D341Med (cell line): ENCODE results near the gene AUNIP.

Source experiments
- DNase-seq: peaks from one replicate; pipeline ENCODE4 v3.0.0; 2012; ENCODE audit warnings: low spot score

AUNIP gene, protein sequence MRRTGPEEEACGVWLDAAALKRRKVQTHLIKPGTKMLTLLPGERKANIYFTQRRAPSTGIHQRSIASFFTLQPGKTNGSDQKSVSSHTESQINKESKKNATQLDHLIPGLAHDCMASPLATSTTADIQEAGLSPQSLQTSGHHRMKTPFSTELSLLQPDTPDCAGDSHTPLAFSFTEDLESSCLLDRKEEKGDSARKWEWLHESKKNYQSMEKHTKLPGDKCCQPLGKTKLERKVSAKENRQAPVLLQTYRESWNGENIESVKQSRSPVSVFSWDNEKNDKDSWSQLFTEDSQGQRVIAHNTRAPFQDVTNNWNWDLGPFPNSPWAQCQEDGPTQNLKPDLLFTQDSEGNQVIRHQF

DNA sequence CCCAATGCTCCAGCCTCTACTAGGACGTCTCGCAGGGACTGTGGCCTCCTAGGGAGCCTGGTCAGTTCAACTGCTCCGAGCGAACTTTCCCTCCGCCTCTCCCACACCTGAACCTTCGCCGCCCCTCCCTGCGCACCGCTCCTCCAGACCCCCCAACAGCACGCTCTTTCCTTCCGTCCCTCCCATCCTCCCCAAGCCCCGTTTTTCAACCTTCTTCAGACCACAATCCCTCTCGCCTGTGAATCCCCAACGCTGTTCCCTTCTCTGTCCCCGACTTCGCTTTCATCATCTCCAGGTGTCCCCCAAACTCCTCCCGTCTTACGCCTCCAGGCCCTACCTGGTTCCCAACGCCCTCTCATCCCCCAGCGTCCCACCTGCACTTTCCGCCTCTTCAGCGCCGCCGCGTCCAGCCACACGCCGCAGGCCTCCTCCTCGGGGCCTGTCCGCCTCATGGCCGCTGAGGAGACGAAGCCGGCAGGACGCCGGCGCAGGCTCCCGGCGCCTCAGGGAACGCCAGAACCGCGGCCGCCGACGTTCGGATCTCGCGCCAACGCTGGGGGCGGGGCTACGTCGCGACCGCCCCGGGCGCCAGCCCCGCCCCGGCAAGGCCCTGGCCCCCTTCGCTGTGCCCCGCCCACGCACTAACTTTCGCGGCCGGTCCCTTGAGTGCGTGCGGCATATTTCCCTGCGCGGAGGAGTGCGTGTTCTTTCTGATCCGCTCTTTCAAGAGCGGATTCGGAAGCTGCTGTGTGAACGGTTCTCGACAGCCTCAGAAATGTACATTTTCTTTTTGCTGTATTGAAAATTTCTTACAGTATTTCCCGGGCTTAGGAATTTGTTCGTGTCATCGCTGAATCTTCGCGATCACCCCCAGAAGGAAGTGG is at the start of gene AUNIP:
AUNIP (minus strand) TSS at position 552 of the 884 bp plus-strand sequence; CDS start at position 452, 100 bp downstream.
- peak; percentile 99 for DNase-seq

DNA sequence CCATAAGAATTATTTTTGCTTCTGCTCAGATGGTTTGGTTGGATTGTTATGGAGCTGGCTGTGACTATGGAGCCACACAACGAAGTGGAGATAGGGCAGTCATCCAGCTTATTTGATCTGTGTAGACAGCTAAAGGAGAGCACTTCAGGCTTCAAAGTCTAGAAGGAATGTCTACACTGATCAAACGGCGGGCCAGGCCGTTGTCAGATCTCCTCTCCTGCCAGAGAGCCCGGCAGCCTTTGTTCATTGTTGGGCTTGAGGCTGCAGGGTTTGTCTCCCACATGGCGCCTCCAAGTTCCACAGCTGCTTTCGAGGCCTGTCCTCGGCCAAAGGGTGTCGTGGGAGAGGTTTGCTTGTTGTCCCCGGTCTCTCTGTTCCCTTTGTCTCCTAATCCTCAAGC is 49.8 kb upstream of the AUNIP start:
- no peak for DNase-seq

DNA sequence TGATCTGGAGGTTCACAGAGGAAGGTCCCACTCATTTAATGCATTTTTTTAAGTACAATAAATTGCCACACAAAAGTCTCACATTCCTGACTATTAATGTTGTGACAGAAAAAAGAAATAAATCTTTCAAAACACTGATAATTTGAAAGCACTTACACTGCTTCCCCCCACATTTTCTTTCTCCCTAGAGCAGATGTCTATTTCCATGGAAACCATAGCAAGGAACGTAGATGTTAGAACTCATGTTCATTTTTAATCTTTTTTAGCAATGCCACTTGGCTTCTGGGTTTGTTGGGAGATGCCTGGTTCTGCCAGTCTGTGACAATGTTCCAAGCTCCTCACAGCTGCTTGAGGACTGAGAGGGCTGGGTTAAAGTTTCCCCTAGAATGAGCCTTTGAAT is 48.9 kb upstream of the AUNIP start:
- no peak for DNase-seq

DNA sequence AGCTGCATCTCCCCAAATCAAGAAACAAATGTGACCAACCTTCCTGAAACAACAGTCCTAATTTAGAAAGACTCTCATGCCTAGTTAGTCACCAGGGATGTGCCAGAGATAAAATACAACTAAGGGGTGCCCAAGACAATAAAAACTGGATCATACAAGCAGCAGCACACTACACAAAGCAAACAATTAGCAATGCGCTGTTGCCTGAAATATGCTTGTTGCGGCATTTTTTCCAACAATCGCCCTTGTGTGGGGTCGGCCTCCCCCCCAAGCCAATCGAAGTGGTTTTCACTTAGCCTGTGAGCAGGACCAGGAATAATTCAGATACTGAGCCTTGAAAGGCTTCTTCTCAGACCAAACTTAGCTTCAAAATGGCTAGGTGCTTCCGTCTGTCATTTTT is 48.3 kb upstream of the AUNIP start:
- no peak for DNase-seq

DNA sequence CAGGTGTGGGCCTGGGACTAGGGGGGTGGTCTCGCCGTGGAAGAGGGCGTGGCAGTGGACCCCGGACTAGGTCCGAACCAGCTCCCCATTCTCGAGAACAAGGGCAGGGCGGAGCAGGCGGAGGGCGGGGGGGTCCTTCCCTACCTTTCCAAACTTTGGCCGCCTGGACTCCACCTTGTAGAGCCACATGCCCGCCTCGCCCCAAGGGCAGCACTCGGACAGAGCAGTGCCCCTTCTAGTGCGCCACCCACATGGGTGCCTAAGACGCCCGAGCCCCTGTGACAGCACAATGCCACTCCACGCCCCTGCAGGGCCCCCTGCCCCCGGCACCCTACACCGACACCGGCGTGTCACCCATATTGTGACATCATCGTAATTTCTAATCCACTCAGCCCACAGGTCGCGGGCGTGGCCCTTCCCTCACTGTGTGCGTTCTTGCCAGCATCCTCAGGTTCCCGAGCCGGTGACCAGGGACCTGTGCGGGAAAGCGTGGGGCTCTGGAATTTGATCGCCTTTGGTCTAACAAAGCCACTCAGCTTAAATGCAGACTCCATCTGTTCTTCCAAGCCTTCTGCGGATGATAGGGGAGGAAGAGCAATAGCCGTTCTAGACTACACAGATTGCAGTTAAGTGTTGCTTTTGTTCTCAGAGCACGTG is 47.5 kb upstream of the AUNIP start:
- DNase-seq = peak; percentile 86

DNA sequence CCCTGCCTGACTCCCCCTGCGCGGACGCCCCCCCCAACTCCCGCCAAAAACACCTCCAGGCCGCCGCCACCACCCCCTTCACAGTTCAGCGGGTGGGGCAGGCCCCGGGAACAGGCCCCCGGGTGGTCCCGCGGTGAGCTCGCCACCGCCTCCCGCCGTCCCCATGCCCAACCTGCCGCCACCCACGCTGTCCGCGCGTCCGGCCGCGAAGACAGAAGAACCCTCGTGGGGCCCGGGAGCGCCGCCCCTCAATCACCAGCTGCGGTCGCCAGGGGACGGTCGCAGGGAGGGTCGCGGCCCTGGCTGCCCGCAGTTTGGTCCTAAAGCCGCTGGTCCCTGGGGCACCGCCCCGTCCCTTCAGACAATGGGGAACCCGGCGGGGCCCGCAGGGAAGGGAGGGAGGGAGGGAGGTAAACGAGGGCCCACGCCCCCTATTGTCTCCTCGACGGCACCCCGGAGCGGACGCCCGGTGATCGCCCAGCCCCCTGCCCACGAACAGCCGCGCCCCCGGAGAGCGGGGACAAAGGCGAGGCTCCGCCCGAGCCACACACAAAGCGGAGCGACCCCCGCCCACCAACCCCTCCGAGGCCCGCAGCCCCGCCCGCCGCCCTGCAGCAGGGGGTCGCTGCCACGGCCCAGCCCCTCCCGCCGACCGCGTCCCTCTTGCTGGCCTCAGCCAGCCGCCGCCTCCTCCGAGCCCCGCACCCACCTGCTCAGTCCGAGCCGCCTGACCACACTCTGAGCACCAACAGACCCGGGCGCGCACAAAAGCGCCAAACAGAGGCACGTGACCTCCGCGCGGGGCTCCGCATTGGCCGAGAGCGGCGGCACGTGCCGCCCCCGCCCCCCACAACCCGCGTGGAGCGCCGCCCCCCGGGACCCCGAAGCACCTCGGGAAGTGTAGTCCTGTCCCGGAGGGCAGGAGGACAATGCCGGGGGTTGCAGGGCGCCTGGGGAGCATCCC is 46.7 kb upstream of the AUNIP start, which contains the start of gene STMN1:
STMN1 (minus strand) TSS at position 740 of the 964 bp plus-strand sequence. CDS start 1,743 bp downstream, outside the sequence.
- peak; percentile 93 for DNase-seq

DNA sequence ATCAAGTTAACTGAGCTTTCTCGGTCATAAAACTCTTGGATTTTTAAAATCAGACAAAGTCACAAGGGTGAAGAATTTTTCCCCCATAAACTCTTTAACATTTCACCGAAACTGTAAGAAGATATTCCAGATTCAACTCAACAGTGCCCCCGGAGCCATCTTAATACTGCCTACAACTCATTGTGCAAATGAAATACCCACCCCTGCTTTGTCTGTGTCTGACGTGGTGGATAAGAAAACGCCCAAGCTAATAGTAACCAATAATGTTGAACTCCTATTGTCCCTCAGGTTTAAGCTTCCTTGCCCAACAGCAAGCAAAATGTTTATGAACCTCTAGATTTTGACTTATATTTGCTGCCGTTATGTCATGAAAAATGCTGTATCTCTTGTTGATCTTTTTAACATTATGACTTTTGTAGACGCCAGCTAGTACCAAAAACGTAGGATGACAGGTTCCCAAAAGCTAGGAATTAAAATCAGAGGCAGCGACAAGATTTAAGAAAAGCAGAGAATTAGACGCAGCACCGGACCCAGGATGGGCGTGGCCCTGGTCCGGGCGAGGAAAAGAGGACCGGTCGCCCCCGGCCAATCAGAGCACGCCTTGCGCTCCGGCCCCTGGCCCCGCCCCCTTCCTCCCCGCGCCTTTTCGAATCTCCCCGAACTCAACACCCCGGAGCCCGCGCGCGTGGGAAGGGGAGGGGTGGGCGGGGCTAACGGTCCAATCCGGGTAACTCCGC is 45.9 kb upstream of the AUNIP start:
- DNase-seq = peak; percentile 95

DNA sequence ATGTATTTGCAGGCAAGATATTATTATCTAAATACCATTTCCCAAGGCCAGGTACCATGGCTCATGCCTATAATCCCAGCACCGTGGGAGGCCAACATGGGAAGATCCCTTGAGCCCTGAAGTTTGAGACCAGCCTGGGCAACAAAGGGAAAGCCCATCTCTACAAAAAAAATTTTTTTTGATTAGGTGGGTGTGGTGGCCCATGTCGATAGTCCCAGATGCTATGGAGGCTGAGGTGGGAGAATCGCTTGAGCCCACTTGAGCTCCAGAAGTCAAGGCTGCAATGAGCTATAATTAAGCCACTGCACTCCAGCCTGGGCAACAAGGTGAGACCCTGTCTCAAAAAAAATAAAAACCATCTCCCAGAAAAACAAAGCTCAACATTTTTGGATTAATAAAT is 44.7 kb upstream of the AUNIP start:
- no peak for DNase-seq

DNA sequence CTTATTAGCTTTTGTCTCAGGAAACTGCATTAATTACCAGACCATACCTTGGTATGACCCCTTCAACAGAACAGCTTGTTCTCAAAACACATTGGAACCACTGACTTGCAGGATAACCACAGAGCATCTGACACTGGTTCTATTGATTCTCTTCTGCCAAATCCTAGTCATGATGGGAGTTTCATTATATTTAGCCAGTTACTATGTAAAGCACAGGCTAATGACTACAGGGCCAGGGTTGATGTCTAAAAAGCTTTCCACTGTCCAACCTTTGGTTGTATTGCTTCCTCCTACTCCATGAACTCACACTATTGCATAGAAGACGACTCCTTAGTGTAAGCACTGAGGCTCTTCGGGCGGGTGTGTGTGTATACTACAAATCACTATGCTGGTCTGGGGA is 43.2 kb upstream of the AUNIP start:
- DNase-seq = no peak

DNA sequence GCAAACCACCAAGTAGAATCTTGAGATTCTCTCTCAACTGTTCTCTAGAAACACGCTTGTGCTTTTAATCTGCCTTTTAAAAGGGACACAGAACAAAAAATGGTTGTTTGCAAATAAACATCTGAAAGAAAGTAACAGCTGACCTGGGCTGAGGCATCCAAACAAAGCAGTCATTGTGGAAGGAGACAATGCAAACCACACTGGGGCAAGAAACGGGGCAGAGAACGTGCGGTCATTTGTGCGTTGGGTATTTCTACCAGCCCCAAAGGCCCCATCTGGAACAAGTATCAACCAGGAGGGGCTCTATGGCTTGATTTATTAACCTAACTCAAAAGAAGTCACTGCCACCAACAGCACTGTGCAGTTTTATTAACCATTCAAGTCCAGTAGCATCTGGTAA is 41.0 kb upstream of the AUNIP start:
- DNase-seq = no peak

DNA sequence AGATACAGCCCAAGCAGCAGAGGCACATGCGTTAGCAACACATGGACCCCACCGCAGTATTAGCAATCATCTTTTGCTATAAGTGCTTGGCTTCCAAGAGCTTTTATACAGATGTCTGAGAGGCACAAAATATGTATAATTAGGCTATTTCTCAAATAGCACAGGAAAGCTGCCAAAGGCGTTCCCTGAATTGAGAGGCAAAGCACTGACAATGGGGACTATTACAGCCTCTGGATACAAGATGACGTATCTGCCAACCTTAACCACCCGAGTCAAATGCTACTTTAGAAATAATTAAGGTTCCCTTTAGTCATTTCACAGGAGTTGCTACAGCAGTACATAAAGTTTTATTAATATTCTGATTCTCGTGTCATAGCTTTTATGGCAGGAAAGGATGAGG is 40.5 kb upstream of the AUNIP start:
- no peak for DNase-seq

DNA sequence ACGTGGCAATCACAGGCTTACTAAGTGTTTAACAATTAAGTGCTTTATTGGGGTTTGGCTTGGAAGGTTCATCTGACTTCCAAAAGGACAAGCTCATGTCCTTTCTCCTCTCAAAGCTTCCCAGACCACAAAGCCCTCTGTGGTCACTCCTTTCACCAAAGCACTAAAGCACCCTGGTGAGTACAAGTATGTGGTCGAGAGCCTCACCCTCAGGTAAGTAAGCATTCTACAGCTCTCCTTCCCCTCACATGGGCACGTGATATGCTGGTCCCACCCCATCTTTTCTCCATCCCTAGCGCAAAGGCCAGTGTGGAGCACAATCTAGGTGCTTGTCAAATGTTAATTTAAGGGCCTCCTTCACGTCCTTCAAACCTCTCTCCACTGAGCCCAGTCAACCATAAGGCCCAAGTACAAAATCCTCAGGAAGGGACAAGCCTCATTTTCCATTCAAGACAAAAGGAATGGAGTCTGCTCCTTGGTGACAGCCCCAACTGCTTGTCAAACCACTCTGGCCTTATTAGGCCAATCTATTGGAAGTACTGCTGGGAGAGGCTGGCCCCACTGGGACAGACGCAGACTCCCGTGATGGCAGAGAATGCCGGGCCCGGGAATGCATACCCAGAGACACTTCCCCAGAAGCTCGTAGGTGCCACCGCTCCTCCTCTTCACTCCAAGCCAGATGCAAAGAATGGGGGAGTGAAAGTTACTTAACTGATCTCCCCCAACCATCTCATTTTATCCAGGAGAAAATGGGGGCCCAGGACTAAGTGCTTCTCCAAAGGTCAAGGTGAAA is 39.2 kb upstream of the AUNIP start:
- DNase-seq = no peak

DNA sequence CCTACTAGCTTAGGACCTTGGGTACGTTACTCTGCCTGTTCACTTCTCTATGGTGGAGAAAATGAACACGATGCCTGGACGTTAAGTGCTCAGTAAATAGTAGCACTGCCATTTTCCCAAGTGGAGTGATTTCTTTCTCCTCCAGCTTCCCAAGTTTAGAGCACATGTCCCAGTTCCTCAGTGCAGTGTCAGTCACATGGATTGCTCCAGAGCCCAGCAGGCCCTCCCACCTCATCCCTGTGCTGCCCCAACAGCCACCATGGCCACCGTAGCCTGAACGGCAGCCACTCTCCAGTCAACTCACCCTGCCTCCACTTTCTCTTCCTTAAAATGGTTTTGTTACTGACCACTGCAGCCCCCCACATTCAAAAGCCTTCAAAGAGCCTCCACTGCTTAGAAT is 38.5 kb upstream of the AUNIP start:
- DNase-seq = no peak

DNA sequence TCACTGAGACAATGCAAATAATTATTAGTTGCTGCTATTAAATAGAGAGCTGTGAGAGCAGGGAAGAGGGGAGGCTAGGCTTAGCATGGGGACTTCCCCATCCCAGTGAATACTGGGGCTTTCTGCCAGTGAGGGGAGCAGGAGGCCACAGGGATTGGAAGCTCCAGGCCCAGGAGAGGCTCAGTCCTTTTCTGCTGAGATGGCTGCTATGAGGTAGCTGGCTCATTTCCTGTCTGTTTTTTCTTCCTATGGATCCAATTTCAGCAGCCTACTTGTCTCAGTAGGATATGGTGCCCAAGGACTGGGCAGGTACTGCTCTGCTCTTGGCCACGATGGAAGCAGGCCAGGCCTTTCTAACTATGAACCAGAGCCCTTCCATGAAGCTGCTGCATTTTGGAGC is 37.0 kb upstream of the AUNIP start:
- no peak for DNase-seq

DNA sequence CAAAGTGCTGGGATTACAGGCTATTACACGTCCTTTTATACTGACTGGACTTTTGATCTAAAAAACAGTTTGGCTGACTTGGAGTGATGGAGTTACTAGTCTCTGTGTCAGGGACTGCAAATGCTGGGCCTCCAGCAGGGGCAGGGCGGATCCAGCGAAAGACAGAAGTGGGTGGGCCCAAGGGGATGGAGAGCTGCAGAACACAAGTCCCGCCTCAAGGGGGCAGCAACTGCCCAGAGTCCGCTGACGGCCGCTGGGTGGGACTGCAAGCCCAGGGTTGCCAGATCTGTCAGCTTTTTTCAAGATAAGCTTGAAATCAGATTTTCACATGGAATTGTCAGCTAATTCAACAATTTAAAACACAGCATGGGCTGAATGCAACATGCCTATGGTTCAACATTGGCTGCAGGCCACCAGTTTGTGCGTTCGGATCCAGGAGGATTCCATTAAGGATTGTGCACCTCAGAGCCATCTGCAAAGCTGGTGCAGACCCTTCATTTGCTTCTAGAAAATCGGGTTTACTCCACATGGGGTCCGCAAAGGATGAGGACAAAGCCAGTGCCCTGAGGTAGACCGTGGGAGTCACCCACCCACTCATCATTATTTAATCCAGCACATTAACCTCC is 36.2 kb upstream of the AUNIP start:
- peak; percentile 95 for DNase-seq

DNA sequence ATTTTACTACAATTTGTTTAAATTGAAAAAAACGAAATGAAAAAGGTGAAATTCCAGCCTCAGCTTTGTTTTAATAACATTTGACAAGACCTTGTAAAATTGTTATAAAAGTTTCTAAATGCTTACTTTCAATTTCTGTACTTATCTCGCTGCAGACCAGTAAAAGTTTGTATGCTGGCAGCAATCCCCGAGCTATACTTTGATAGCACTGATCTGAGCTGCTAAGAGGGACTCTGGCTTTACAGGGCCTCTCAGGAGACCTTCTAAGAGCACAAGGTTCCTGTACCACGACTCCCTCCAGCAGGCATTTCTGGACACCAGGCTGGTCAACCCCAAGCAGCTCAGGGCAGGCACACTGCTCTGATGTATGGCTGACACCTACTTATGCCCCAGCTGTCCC is 33.9 kb upstream of the AUNIP start:
- DNase-seq = no peak

DNA sequence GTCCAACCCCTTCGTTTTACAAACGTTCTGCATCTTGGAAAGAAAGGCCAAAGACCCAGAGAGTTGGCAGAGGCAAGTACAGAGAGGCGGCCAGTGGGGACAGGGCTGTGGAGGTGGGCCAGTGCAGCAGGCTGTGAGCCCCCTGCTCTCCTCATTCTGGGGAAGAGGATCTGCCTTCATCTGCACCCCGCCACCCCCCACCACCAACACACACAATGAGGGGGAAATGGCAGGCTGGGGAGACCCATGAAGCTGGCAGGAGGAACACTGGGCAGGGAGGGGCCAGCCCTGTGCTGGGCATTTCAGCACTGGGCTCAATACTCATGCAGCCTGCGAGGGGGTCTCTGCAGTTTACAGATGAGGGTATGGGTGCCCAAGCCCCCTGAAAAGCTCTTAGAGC is 32.3 kb upstream of the AUNIP start:
- DNase-seq = no peak

DNA sequence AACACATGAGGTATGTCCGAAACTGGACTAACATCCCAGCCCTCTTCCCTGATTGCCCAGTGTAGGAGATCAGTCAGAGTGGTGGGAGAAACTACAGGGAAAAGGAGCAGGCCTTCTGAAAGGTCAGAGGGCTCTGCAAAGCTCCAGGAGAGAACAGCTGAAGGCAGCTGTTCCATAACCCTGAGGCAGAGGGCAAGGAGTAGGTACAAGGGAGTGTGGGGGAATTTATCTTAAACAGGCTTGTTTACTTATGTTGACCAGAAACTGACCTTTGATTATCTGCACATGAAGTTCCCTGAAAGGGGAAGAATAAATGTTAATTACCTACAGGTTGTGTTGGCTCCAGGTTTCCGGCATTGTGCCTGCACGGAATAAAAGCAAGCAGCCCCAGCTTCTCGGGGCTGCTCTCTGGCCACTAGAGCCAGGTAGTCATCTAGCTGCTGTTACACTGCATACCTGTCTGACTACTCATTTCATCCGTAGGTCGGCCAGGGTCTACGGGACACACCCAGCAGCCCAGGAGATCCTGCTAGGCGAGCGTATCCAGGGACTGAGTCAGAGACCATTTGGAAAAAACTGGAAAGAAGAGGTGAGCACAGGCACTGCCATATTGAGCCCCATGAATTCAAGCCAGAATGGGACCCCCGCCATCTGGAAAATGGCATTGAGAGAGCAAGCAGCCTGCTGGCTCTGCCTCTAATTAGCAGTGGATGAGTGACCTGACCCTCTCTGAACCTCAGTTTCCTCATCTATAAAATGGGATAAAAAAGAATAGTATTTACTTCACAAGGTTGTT is 31.2 kb upstream of the AUNIP start:
- DNase-seq = no peak

DNA sequence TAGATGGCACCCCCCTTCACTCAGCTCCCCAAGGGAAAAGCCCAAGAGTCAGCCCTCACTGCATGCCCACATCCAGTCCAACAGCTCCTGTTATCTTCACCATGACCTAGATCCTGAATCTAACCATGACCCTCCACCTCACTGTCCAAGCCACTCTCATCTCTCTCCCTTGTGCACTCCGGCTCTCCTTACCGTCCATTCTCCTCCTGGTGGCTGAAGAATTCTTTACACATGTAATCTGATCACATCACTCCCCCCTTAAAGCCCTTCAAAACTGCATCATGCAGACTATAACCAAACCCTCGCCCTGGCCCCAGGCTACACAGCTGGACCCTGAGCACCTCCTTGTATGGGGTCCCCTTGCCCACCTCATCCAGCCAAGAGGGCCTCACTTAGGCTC is 30.2 kb upstream of the AUNIP start:
- no peak for DNase-seq
